Skeletal muscle cell (primary cell): ENCODE data around the gene ARHGAP18.

Source experiments
- DNase-seq: peaks from one replicate; pipeline ENCODE4 v3.0.0-alpha.2; 2010; ENCODE audit warnings: low read depth
- H3K4me3 ChIP-seq: 2 replicates; pipeline ENCODE4 v1.5.1; 2011; ENCODE audit warnings: low read depth, mild to moderate bottlenecking, control low read depth, low read length, moderate library complexity

Gene ARHGAP18

GRCh38 chr6:129709769-129710449 is at the start of gene ARHGAP18:
Gene ARHGAP18, minus strand, starts transcription at chr6:129710177. Its CDS starts 41 bp downstream, at chr6:129710136.
- peak; percentile 85 for DNase-seq
- H3K4me3 ChIP-seq = peak within 1 kb of the TSS; percentile 68

- no peak for DNase-seq
- no peak overlapping the region for H3K4me3 ChIP-seq
Measured at GRCh38 chr6:129755787-129756186, 45.8 kb upstream of the ARHGAP18 start.

GRCh38 chr6:129754750-129755149 is 44.8 kb upstream of the ARHGAP18 start:
- no peak for DNase-seq
- H3K4me3 ChIP-seq = no peak overlapping the region

- no peak for DNase-seq
- no peak overlapping the region for H3K4me3 ChIP-seq
Measured at GRCh38 chr6:129753422-129753821, 43.4 kb upstream of the ARHGAP18 start.

- DNase-seq = no peak
Measured at GRCh38 chr6:129751384-129751783, 41.4 kb upstream of the ARHGAP18 start.

GRCh38 chr6:129750360-129750759 is 40.4 kb upstream of the ARHGAP18 start:
- H3K4me3 ChIP-seq = no peak overlapping the region
- no peak for DNase-seq

More at GRCh38 chr6:129751384-129751783, 41.4 kb upstream of the ARHGAP18 start:
- H3K4me3 ChIP-seq = no peak overlapping the region

- H3K4me3 ChIP-seq = no peak overlapping the region
- peak; percentile 39 for DNase-seq
Measured at GRCh38 chr6:129749749-129750120, 39.8 kb upstream of the ARHGAP18 start.

- H3K4me3 ChIP-seq = no peak overlapping the region
- DNase-seq = peak; percentile 39
Measured at GRCh38 chr6:129748901-129749748, 39.1 kb upstream of the ARHGAP18 start.

- DNase-seq = peak; percentile 50
- no peak overlapping the region for H3K4me3 ChIP-seq
Measured at GRCh38 chr6:129748212-129748900, 38.4 kb upstream of the ARHGAP18 start.

GRCh38 chr6:129747588-129748112 is 37.7 kb upstream of the ARHGAP18 start:
- H3K4me3 ChIP-seq = no peak overlapping the region
- DNase-seq = no peak

- no peak for DNase-seq
- no peak overlapping the region for H3K4me3 ChIP-seq
Measured at GRCh38 chr6:129744880-129745237, 34.9 kb upstream of the ARHGAP18 start.

GRCh38 chr6:129744201-129744879 is 34.4 kb upstream of the ARHGAP18 start:
- DNase-seq = peak; percentile 85
- no peak overlapping the region for H3K4me3 ChIP-seq

- DNase-seq = no peak
- no peak overlapping the region for H3K4me3 ChIP-seq
Measured at GRCh38 chr6:129740013-129740412, 30.0 kb upstream of the ARHGAP18 start.

- no peak for DNase-seq
- H3K4me3 ChIP-seq = no peak overlapping the region
Measured at GRCh38 chr6:129736105-129736504, 26.1 kb upstream of the ARHGAP18 start.

- DNase-seq = no peak
- no peak overlapping the region for H3K4me3 ChIP-seq
Measured at GRCh38 chr6:129733290-129733689, 23.3 kb upstream of the ARHGAP18 start.

GRCh38 chr6:129732542-129732941 is 22.6 kb upstream of the ARHGAP18 start:
- no peak for DNase-seq
- no peak overlapping the region for H3K4me3 ChIP-seq

GRCh38 chr6:129732034-129732433 is 22.1 kb upstream of the ARHGAP18 start:
- H3K4me3 ChIP-seq = no peak overlapping the region
- DNase-seq = no peak

- no peak overlapping the region for H3K4me3 ChIP-seq
- DNase-seq = no peak
Measured at GRCh38 chr6:129731428-129731827, 21.5 kb upstream of the ARHGAP18 start.

GRCh38 chr6:129730477-129731165 is 20.6 kb upstream of the ARHGAP18 start:
- no peak for DNase-seq
- H3K4me3 ChIP-seq = no peak overlapping the region
